MM.1S (cell line): ENCODE data around the gene KIAA1958.

Source experiments
- DNase-seq: peaks from one replicate; pipeline ENCODE4 v3.0.0-alpha.2; 2015
- H2AFZ ChIP-seq: fragments of 300-600 bp; sonication (generic); 2 replicates; pipeline ENCODE4 v1.6.0; 2016; ENCODE audit warnings: antibody characterized with exemption, low read length
- H3F3A ChIP-seq: fragments of 300-600 bp; sonication (generic); 2 replicates; pipeline ENCODE4 v1.6.1; 2016; ENCODE audit warnings: mild to moderate bottlenecking, antibody characterized with exemption, low read length, moderate library complexity, mixed read lengths; ENCODE audit not compliant: insufficient read depth
- H3K27ac ChIP-seq: fragments of 300-600 bp; sonication (generic); 2 replicates; pipeline ENCODE4 v1.5.1; 2016; ENCODE audit warnings: mild to moderate bottlenecking, low read length
- H3K27me3 ChIP-seq: fragments of 300-600 bp; sonication (generic); replicated peaks from 2 replicates; pipeline ENCODE4 v1.6.0; 2016; ENCODE audit warnings: low read length; ENCODE audit not compliant: insufficient read depth
- H3K36me3 ChIP-seq: fragments of 300-600 bp; sonication (generic); replicated peaks from 2 replicates; pipeline ENCODE4 v1.6.1; 2016; ENCODE audit warnings: mild to moderate bottlenecking, low read length, mixed read lengths; ENCODE audit not compliant: insufficient read depth
- H3K4me1 ChIP-seq: fragments of 300-600 bp; sonication (generic); 2 replicates; pipeline ENCODE4 v1.6.1; 2016; ENCODE audit warnings: low read length, mixed read lengths
- H3K4me2 ChIP-seq: fragments of 300-600 bp; sonication (generic); 2 replicates; pipeline ENCODE4 v1.6.0; 2016; ENCODE audit warnings: low read depth, low read length
- H3K4me3 ChIP-seq: fragments of 300-600 bp; sonication (generic); 2 replicates; pipeline ENCODE4 v1.5.1; 2016; ENCODE audit warnings: low read length, mixed read lengths
- H3K79me2 ChIP-seq: fragments of 300-600 bp; sonication (generic); 2 replicates; pipeline ENCODE4 v1.6.1; 2016; ENCODE audit warnings: mixed run types, low read length, mixed read lengths
- H3K9ac ChIP-seq: fragments of 300-600 bp; sonication (generic); 2 replicates; pipeline ENCODE4 v1.6.1; 2016; ENCODE audit warnings: low read length, mixed read lengths
- H3K9me2 ChIP-seq: fragments of 300-600 bp; sonication (generic); replicated peaks from 2 replicates; pipeline ENCODE4 v1.6.1; 2016; ENCODE audit warnings: mild to moderate bottlenecking, low read length, mixed read lengths; ENCODE audit not compliant: insufficient read depth
- H3K9me3 ChIP-seq: fragments of 300-600 bp; sonication (generic); replicated peaks from 2 replicates; pipeline ENCODE4 v1.6.1; 2016; ENCODE audit warnings: mild to moderate bottlenecking, low read length, mixed read lengths; ENCODE audit not compliant: insufficient read depth
- H4K20me1 ChIP-seq: fragments of 300-600 bp; sonication (generic); 2 replicates; pipeline ENCODE4 v1.6.1; 2016; ENCODE audit warnings: mild to moderate bottlenecking, low read length, moderate library complexity, mixed read lengths; ENCODE audit not compliant: insufficient read depth
- EZH2 ChIP-seq: fragments of 300-600 bp; sonication (generic); optimal IDR thresholded peaks from 2 replicates; pipeline ENCODE3; 2017; ENCODE audit warnings: low read depth, mild to moderate bottlenecking, antibody characterized with exemption, low read length, mixed read lengths
- EZH2phosphoT487 ChIP-seq: fragments of 300-600 bp; sonication (generic); IDR thresholded peaks from 2 replicates; pipeline ENCODE4 v1.6.1; 2018; ENCODE audit warnings: antibody characterized with exemption, low read length
- TF ChIP-seq, protein P1 (sequence below): fragments of 300-600 bp; sonication (generic); IDR thresholded peaks from 2 replicates; pipeline ENCODE4 v1.5.1; 2016; ENCODE audit warnings: antibody characterized with exemption, low read length, mixed read lengths

Gene KIAA1958

DNA sequence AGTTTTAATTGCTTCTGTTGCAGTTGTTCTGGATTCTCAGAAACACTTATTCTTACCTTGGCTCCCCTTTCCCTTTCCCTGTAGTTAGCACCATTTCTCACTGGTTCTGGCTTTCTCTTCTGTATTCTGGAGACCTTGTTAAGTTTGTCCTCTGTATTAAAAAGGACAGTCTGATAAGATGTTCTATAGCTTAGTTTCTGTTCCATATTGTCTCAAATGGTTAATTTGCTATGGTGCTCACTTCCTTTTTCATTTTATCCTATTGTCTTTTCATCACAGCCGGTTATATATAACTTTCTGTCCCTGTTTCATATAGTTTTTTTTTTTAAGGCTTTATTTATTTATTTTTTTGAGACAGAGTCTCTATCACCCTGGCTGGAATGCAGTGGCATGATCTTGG, 41.4 kb upstream of the KIAA1958 start:
- no peak for DNase-seq
- no peaks in the 10 kb centered on the region for H4K20me1 ChIP-seq
- no peaks in the 10 kb centered on the region for H3K9me3 ChIP-seq
- H3K4me2 ChIP-seq: peak overlapping the region; percentile 6; the same call in 1 of the 2 replicates
- H3K9ac ChIP-seq: no peak overlapping the region
- H2AFZ ChIP-seq: no peak overlapping the region
- H3K9me2 ChIP-seq: no peaks in the 10 kb centered on the region
- H3K79me2 ChIP-seq: no peaks in the 10 kb centered on the region
- no peak overlapping the region for H3K4me3 ChIP-seq
- H3K4me1 ChIP-seq: peaks cover 31% of the 10 kb centered on the region
- H3K36me3 ChIP-seq: no peaks in the 10 kb centered on the region
- TF ChIP-seq, protein P1, sequence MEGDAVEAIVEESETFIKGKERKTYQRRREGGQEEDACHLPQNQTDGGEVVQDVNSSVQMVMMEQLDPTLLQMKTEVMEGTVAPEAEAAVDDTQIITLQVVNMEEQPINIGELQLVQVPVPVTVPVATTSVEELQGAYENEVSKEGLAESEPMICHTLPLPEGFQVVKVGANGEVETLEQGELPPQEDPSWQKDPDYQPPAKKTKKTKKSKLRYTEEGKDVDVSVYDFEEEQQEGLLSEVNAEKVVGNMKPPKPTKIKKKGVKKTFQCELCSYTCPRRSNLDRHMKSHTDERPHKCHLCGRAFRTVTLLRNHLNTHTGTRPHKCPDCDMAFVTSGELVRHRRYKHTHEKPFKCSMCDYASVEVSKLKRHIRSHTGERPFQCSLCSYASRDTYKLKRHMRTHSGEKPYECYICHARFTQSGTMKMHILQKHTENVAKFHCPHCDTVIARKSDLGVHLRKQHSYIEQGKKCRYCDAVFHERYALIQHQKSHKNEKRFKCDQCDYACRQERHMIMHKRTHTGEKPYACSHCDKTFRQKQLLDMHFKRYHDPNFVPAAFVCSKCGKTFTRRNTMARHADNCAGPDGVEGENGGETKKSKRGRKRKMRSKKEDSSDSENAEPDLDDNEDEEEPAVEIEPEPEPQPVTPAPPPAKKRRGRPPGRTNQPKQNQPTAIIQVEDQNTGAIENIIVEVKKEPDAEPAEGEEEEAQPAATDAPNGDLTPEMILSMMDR: no peak
- TF ChIP-seq EZH2 (no peak), EZH2phosphoT487 (no peak)
- no peak overlapping the region; the same call in 1 of the 2 replicates for H3K27ac ChIP-seq
- H3K27me3 ChIP-seq: no peaks in the 10 kb centered on the region
- H3F3A ChIP-seq: peaks cover 11% of the 10 kb centered on the region; the same call in 1 of the 2 replicates

DNA sequence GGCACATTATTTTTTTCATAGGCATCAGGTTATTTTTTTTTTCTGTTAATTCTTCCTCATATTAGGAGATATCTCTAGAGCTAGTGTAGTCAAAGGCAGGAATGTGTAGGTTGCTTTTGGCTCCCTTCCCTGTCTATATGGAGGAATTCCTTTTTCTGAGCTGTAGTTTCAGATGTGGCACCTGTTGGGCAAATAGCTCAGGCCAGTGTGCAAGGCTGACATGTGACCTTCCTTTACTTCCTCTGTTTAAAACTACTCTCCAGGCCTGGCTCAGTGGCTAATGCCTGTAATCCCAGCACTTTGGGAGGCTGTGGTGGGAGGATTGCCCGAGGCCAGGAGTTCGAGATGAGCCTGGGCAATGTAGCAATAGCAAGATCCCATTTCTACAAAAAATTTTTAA, 40.5 kb upstream of the KIAA1958 start:
- Histone ChIP-seq H3K9me3 (no peaks in the 10 kb centered on the region), H3K9ac (no peak overlapping the region), H4K20me1 (no peaks in the 10 kb centered on the region), H3K4me3 (no peak overlapping the region), H3K27ac (peak overlapping the region; percentile 60; the same call in 1 of the 2 replicates), H3K4me2 (peak overlapping the region; percentile 58; the same call in 1 of the 2 replicates), H2AFZ (no peak overlapping the region), H3F3A (peaks cover 11% of the 10 kb centered on the region; the same call in 1 of the 2 replicates), H3K36me3 (no peaks in the 10 kb centered on the region), H3K4me1 (peaks cover 31% of the 10 kb centered on the region), H3K9me2 (no peaks in the 10 kb centered on the region), H3K79me2 (no peaks in the 10 kb centered on the region), H3K27me3 (no peaks in the 10 kb centered on the region)
- DNase-seq: peak; percentile 15
- TF ChIP-seq EZH2 (no peak), EZH2phosphoT487 (no peak)
- TF ChIP-seq, protein P1: no peak

DNA sequence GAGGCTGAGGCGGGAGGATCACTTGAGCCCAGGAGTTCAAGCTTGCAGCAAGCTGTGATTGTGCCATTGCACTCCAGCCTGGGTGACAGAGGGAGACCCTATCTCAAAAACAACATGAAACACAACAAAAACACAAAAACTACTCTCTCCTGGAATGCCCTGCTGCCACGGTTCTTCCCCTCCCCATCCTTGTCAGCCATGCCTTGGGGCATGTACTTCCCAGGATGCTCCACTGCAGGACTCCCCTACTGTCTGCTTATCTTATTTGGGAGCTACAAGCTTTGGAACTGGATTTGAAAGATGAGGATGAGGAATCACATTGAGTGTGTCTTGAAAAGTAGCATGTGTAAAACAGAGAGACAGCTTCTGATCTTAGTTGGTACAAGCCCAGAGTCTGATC, 40.1 kb upstream of the KIAA1958 start:
- H3K36me3 ChIP-seq: no peaks in the 10 kb centered on the region
- peak overlapping the region; percentile 14 for H2AFZ ChIP-seq
- H3K4me1 ChIP-seq: peaks cover 31% of the 10 kb centered on the region
- H3K27ac ChIP-seq: peak overlapping the region; percentile 60; the same call in 1 of the 2 replicates
- no peaks in the 10 kb centered on the region for H3K79me2 ChIP-seq
- DNase-seq: no peak
- H3K9me3 ChIP-seq: no peaks in the 10 kb centered on the region
- peaks cover 11% of the 10 kb centered on the region; the same call in 1 of the 2 replicates for H3F3A ChIP-seq
- H3K4me3 ChIP-seq: no peak overlapping the region
- TF ChIP-seq EZH2phosphoT487: no peak
- TF ChIP-seq, protein P1: no peak
- TF ChIP-seq EZH2: no peak
- H4K20me1 ChIP-seq: no peaks in the 10 kb centered on the region
- H3K9ac ChIP-seq: no peak overlapping the region; the same call in 1 of the 2 replicates
- H3K9me2 ChIP-seq: no peaks in the 10 kb centered on the region
- no peaks in the 10 kb centered on the region for H3K27me3 ChIP-seq
- peak overlapping the region; percentile 58 for H3K4me2 ChIP-seq
